Uterus (tissue), 2 donors: Measurements from ENCODE around the gene PCMTD2.

Experiments
- POLR2A ChIP-seq, 2 donors: fragments of 450-650 bp; IDR thresholded peaks; one replicate each; pipeline ENCODE4 v1.6.1; 2016; ENCODE audit warnings: antibody characterized with exemption in 2 of 2, mild to moderate bottlenecking in 1 of 2, moderate library complexity in 1 of 2
- TF ChIP-seq, protein P1 (sequence below), 4 experiments: fragments of 200-600 bp in 2 of 4; fragments of 450-650 bp in 2 of 4; sonication (generic) in 2 of 4; IDR thresholded peaks; one replicate each; pipeline ENCODE4 v1.5.1; 2016 to 2019; ENCODE audit warnings: antibody characterized with exemption in 4 of 4, mild to moderate bottlenecking in 2 of 4, moderate library complexity in 1 of 4

DNA sequence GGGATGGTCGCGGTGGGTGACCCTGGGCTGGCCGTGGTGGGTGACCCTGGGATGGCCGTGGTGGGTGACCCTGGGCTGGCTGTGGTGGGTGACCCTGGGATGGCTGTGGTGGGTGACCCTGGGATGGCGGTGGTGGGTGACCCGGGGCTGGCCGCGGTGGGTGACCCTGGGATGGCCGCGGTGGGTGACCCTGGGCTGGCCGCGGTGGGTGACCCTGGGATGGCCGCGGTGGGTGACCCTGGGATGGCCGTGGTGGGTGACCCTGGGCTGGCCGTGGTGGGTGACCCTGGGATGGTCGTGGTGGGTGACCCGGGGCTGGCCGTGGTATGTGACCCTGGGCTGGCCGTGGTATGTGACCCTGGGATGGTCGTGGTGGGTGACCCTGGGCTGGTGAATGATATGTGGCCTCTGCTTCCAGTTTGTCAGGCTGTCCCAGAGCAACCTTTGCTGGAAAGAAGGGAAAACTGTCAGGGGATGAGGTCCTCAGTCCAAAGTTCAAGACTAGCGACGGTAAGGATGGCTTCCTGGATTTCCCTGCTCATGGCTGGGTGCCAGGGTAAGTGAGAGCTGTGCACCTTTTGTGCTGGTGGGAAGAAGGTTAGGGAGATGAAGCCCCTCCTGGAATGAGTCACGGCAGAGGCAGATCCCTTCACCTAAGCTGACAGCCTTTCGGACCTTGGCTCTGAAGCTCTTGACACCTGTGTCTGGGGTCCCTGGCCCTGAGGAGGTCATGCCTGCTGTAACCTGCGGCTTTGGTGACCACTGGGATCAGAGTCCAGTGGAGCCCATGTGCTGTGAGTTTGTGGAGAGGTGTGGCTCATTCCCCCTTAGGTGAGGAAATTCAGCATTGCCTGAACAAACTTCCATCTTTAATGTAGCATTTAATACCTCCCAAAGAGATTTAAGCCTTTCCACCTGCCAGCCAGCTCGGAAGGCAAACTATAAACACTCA lies 19.1 kb upstream of the PCMTD2 start:
- TF ChIP-seq, protein P1, sequence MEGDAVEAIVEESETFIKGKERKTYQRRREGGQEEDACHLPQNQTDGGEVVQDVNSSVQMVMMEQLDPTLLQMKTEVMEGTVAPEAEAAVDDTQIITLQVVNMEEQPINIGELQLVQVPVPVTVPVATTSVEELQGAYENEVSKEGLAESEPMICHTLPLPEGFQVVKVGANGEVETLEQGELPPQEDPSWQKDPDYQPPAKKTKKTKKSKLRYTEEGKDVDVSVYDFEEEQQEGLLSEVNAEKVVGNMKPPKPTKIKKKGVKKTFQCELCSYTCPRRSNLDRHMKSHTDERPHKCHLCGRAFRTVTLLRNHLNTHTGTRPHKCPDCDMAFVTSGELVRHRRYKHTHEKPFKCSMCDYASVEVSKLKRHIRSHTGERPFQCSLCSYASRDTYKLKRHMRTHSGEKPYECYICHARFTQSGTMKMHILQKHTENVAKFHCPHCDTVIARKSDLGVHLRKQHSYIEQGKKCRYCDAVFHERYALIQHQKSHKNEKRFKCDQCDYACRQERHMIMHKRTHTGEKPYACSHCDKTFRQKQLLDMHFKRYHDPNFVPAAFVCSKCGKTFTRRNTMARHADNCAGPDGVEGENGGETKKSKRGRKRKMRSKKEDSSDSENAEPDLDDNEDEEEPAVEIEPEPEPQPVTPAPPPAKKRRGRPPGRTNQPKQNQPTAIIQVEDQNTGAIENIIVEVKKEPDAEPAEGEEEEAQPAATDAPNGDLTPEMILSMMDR (IDR thresholded peaks at IDR 0.05): no peak
- no peak for TF ChIP-seq POLR2A (IDR thresholded peaks at IDR 0.05)
